NCI-H1417 treated with DMSO at 0.1 percent for 48 hours (cell line): ENCODE results near the gene ZNF200.

ENCODE experiments used
- DNase-seq: peaks from one replicate; lab custom pipeline; 2025; lab: John Stamatoyannopoulos, UW

ZNF200 gene

GRCh38 chr16:3175157-3176093 lies 59.5 kb downstream of the ZNF200 start:
- DNase-seq = no peak

DNA sequence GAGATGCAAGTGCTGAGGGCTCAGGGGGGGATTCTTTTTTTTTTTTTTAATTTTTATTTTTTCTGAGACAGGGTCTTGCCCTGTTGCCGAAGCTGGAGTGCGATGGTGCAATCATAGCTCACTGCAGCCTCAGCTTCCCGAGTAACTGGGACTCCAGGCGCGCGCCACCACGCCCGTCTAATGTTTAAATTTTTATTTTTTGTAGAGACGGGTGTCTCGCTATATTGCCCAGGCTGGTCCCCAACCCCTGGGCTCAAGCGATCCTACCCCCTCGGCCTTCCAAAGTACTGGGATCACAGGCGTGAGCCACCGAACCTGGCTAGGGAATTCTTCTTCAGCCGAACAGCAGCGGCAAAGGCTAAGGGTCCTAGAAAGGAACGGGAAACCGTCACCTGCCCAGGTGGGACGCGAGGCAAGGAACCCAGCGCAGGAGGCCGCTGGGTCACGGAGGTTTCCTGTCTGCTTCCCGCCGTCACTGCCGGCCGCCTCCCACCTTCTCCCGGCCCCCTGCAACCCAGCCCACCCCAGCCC lies 60.3 kb downstream of the ZNF200 start:
- DNase-seq = no peak

- no peak for DNase-seq
Observed at GRCh38 chr16:3173892-3174617, 60.9 kb downstream of the ZNF200 start.
